TTC549 (cell line): ENCODE measurements around the gene WDHD1.
"Not testable (repeated sequence)": the region's sequence is repeated elsewhere in the genome, so short reads cannot be mapped to it uniquely, and the experiment has no call there.

Experiments used
- FAIRE-seq: peaks from 2 replicates; lab custom pipeline; 2012; peaks lifted over from hg19 to GRCh38; lab: Jason Lieb, UNC

WDHD1 gene

GRCh38 chr14:55048900-55049436, 22.1 kb upstream of the WDHD1 start:
- no peak for FAIRE-seq

GRCh38 chr14:55047301-55048053, 20.6 kb upstream of the WDHD1 start:
- FAIRE-seq: no peak

- no peak for FAIRE-seq
Observed at GRCh38 chr14:55045087-55045486, 18.2 kb upstream of the WDHD1 start.

- FAIRE-seq: no peak
Observed at GRCh38 chr14:55043528-55043927, 16.6 kb upstream of the WDHD1 start.

GRCh38 chr14:55038708-55039107, 11.8 kb upstream of the WDHD1 start:
- FAIRE-seq: no peak

- FAIRE-seq: not testable (repeated sequence)
Observed at GRCh38 chr14:55037995-55038394, 11.1 kb upstream of the WDHD1 start.

- FAIRE-seq: no peak
Observed at GRCh38 chr14:55031190-55031589, 4.3 kb upstream of the WDHD1 start.

GRCh38 chr14:55028476-55028875, 1.6 kb upstream of the WDHD1 start:
- no peak for FAIRE-seq

- FAIRE-seq: no peak
Observed at GRCh38 chr14:55028066-55028465, 1.2 kb upstream of the WDHD1 start.

GRCh38 chr14:55026441-55026792, 482 bp downstream of the WDHD1 start:
- FAIRE-seq: no peak

- no peak for FAIRE-seq
Observed at GRCh38 chr14:55025948-55026347, 951 bp downstream of the WDHD1 start.

GRCh38 chr14:55024365-55024764, 2.5 kb downstream of the WDHD1 start:
- FAIRE-seq: not testable (repeated sequence)

- no peak for FAIRE-seq
Observed at GRCh38 chr14:55019968-55020554, 6.8 kb downstream of the WDHD1 start.

GRCh38 chr14:55015006-55015405, 11.9 kb downstream of the WDHD1 start:
- FAIRE-seq: no peak

GRCh38 chr14:55005071-55005470, 21.8 kb downstream of the WDHD1 start:
- FAIRE-seq: no peak

GRCh38 chr14:55000381-55000780, 26.5 kb downstream of the WDHD1 start:
- FAIRE-seq: no peak

GRCh38 chr14:54985156-54985555, 41.7 kb downstream of the WDHD1 start:
- FAIRE-seq: no peak

- peak; percentile 80 for FAIRE-seq
Observed at GRCh38 chr14:54981698-54982097, 45.2 kb downstream of the WDHD1 start.

- FAIRE-seq: no peak
Observed at GRCh38 chr14:54979039-54979438, 47.9 kb downstream of the WDHD1 start.

- FAIRE-seq: no peak
Observed at GRCh38 chr14:54976316-54976715, 50.6 kb downstream of the WDHD1 start.

- FAIRE-seq: no peak
Observed at GRCh38 chr14:54975856-54976255, 51.0 kb downstream of the WDHD1 start.

GRCh38 chr14:54974788-54975414, 52.0 kb downstream of the WDHD1 start:
- FAIRE-seq: no peak

- no peak for FAIRE-seq
Observed at GRCh38 chr14:54967496-54967895, 59.4 kb downstream of the WDHD1 start.
